Heart left ventricle (tissue), 16 donors: ENCODE data around the gene CAMKMT. TPM values are rescaled to one million over a fixed set of nuclear protein-coding genes. Genes with fewer than 3 reads are reported as not detected.

ENCODE experiments used
- ATAC-seq, 4 donors: fragments of 200-7000 bp; cut with Tn5 transposase; one replicate each; pipeline ENCODE4 v1.9.1; 2020 to 2022; ENCODE audit warnings: moderate library complexity in 4 of 4, mild to moderate bottlenecking in 3 of 4, moderate number of reproducible peaks in 1 of 4
- DNase-seq, 5 donors: peaks; one replicate each; pipeline ENCODE4 v3.0.0-alpha.2; 2020
- H3K27ac ChIP-seq, 12 donors: fragments of 200-600 bp; sonication (generic) in 4 of 12; one replicate each; pipeline versions ENCODE4 v1.5.0 to v1.8.0; 2016 to 2022; ENCODE audit warnings: mild to moderate bottlenecking in 2 of 12
- H3K27me3 ChIP-seq, 9 donors: fragments of 200-600 bp; sonication (generic) in 2 of 9; one replicate each; pipeline versions ENCODE4 v1.5.1 to v1.8.0; 2016 to 2022; ENCODE audit warnings: mild to moderate bottlenecking in 3 of 9
- H3K36me3 ChIP-seq, 9 donors: fragments of 200-600 bp; sonication (generic) in 2 of 9; one replicate each; pipeline versions ENCODE4 v1.5.0 to v1.8.0; 2018 to 2022; ENCODE audit warnings: mild to moderate bottlenecking in 2 of 9
- H3K4me1 ChIP-seq, 12 donors: fragments of 200-600 bp; sonication (generic) in 4 of 12; one replicate each; pipeline versions ENCODE4 v1.5.0 to v1.8.0; 2016 to 2022; ENCODE audit warnings: mild to moderate bottlenecking in 3 of 12
- H3K4me3 ChIP-seq, 12 donors: fragments of 200-600 bp; sonication (generic) in 4 of 12; one replicate each; pipeline versions ENCODE4 v1.5.0 to v1.8.0; 2017 to 2022; ENCODE audit warnings: mild to moderate bottlenecking in 9 of 12, moderate library complexity in 4 of 12
- H3K9me3 ChIP-seq, 12 donors: fragments of 200-600 bp; sonication (generic) in 4 of 12; one replicate each; pipeline versions ENCODE4 v1.5.0 to v1.8.0; 2016 to 2022; ENCODE audit warnings: mild to moderate bottlenecking in 1 of 12
- CTCF ChIP-seq, 12 donors: fragments of 200-600 bp; sonication (generic) in 4 of 12; IDR thresholded peaks; one replicate each; pipeline versions ENCODE4 v1.5.0 to v1.8.0; 2018 to 2022; ENCODE audit warnings: antibody characterized with exemption in 12 of 12, mild to moderate bottlenecking in 5 of 12
- POLR2A ChIP-seq, 2 donors: fragments of 450-650 bp; IDR thresholded peaks; one replicate each; pipeline ENCODE4 v1.6.1; 2017; ENCODE audit warnings: antibody characterized with exemption in 2 of 2, mild to moderate bottlenecking in 2 of 2, moderate library complexity in 2 of 2
- WGBS, 4 donors: extraction: QIAGEN DNeasy Blood & Tissue Kit in 2 of 4; methylation state at CpG; one replicate each; pipeline versions ENCODE4 v1.1.5 to v1.1.7; 2013 to 2018; 5-methylcytosine and 5-hydroxymethylcytosine counted together
- intact Hi-C, 10 donors: fragments of 100-400 bp; cut with DNase I; formaldehyde crosslinking; loops; one replicate each; pipeline versions ENCODE4 v1.11.1 to v1.14.2; 2022
- polyA plus RNA-seq, 2 donors: library from polyadenylated mRNA; stranded (reverse); fragments of 200-250 nt; gene quantifications; one replicate each; pipeline ENCODE4 v1.2.3, GENCODE V29; 2013
- total RNA-seq, 9 donors: library from RNA; depleted of rRNA in 2 of 9; stranded (reverse); fragments of >200 nt in 2 of 9; fragmentation: NEBNext Ultra II Directional in 3 of 9; extraction: Animal tissue kit (Norgen Biotek cat#: 25700) in 3 of 9; gene quantifications; one replicate each; pipeline versions ENCODE4 v1.1.0 to v1.2.4, GENCODE V29; 2016 to 2023
- donor health status: ischemic (EF 13 %, LVEDD 7.1; RV severe dilation, severe dysfunction).
- donor health status: healthy with polysubstance abuse.
- donor health status: DM: no; HTN: yes; CAD: no.
- donor health status: DM: no; HTN: no; CAD: no.
- donor health status: ischemic (EF 25% LVEDD 6.9; RV normal size, moderate dysfunction).
- donor health status: ischemic (EF 25% LVEDD 5.7; RV mildly dilated, moderate dysfunction).
- donor health status: healthy.
- donor health status: DM: yes; HTN: yes; CAD: no.
- donor health status: ischemic (EF 35%, LVEDD 5.7; RV mildly dilated, moderate dysfunction).
- donor health status: nonischemic (EF 11% LVEDD 7.7; RV severe dilation, severe dysfunction).
- donor health status: DM: yes; HTN: yes; CAD: no.
- donor health status: PGD.
- donor health status: ischemic (EF 29% LVEDD 5.4; RV normal size, mild dysfunction).
- donor health status: nonischemic (EF 23%, LVEDD 6.1; RV moderate dilation, normal function).

CAMKMT gene
- total and polyA plus RNA-seq, 11 donors: 2.5 to 10.1 (median 4.4) TPM

GRCh38 chr2:44785433-44785832 is 423.7 kb downstream of the CAMKMT start:
- DNase-seq: no peak
- intact Hi-C loops: no loop called here
- no peaks in the 10 kb centered on the region for H3K36me3 ChIP-seq
- no peak overlapping the region for H3K27ac ChIP-seq
- no peak for ATAC-seq
- no peak overlapping the region for H3K4me3 ChIP-seq
- peaks cover 0 to 10% (median 0%) of the 10 kb centered on the region in 9 donors for H3K27me3 ChIP-seq
- WGBS, 4 donors: 30 to 50% (median 35%) methylated on average over 2 of the region's 2 CpGs
- H3K4me1 ChIP-seq: no peaks in the 10 kb centered on the region
- H3K9me3 ChIP-seq: peaks cover 0 to 18% (median 0%) of the 10 kb centered on the region in 12 donors
- no peak for TF ChIP-seq POLR2A (IDR thresholded peaks at IDR 0.05)
- TF ChIP-seq CTCF (IDR thresholded peaks at IDR 0.05): no peak

- Histone ChIP-seq H3K9me3 (peaks cover 0 to 10% (median 0%) of the 10 kb centered on the region in 12 donors), H3K36me3 (no peaks in the 10 kb centered on the region), H3K27ac (no peak overlapping the region), H3K4me3 (no peak overlapping the region), H3K4me1 (no peaks in the 10 kb centered on the region), H3K27me3 (peaks cover 0 to 10% (median 0%) of the 10 kb centered on the region in 9 donors)
- ATAC-seq (no peak), DNase-seq (no peak)
- intact Hi-C loops: no loop called here
- TF ChIP-seq CTCF (IDR thresholded peaks at IDR 0.05) (no peak), POLR2A (IDR thresholded peaks at IDR 0.05) (no peak)
- WGBS, 4 donors: 91 to 95% (median 92%) methylated on average over 7 of the region's 7 CpGs
Observed at GRCh38 chr2:44786045-44786816, 424.5 kb downstream of the CAMKMT start.

- no peak for DNase-seq
- Histone ChIP-seq H3K9me3 (peaks cover 0 to 9% (median 0%) of the 10 kb centered on the region in 12 donors), H3K27ac (no peak overlapping the region), H3K27me3 (peaks cover 0 to 16% (median 0%) of the 10 kb centered on the region in 9 donors), H3K4me1 (no peaks in the 10 kb centered on the region), H3K36me3 (no peaks in the 10 kb centered on the region), H3K4me3 (no peak overlapping the region)
- TF ChIP-seq CTCF (IDR thresholded peaks at IDR 0.05) (no peak), POLR2A (IDR thresholded peaks at IDR 0.05) (no peak)
- WGBS, 4 donors: 90 to 96% (median 95%) methylated on average over 5 of the region's 5 CpGs
- ATAC-seq: no peak
- intact Hi-C loops: no loop called here
Observed at GRCh38 chr2:44786817-44787214, 425.1 kb downstream of the CAMKMT start.

- DNase-seq: no peak
- Histone ChIP-seq H3K27me3 (peaks cover 0 to 16% (median 0%) of the 10 kb centered on the region in 9 donors), H3K4me3 (no peak overlapping the region), H3K4me1 (no peaks in the 10 kb centered on the region), H3K27ac (no peak overlapping the region), H3K9me3 (peaks cover 0 to under 1% (median 0%) of the 10 kb centered on the region in 12 donors), H3K36me3 (no peaks in the 10 kb centered on the region)
- TF ChIP-seq CTCF (IDR thresholded peaks at IDR 0.05) (no peak), POLR2A (IDR thresholded peaks at IDR 0.05) (no peak)
- no peak for ATAC-seq
- intact Hi-C loops: no loop called here
- WGBS, 4 donors: 87 to 89% (median 88%) methylated on average over 6 of the region's 6 CpGs
Observed at GRCh38 chr2:44787663-44788062, 425.9 kb downstream of the CAMKMT start.
